Natural killer cell (primary cell): ENCODE measurements around the gene ST6GALNAC4. TPM values are rescaled to one million over a fixed set of nuclear protein-coding genes. Genes with fewer than 3 reads are reported as not detected.

Experiments
- ATAC-seq, 3 donors: fragments of 150-1000 bp in 2 of 3; fragments of 200-7000 bp in 1 of 3; cut with Tn5 transposase; 1 replicate in 1 of 3; 2 replicates in 2 of 3; pipeline ENCODE4 v1.10.0; 2021; ENCODE audit warnings: mild to moderate bottlenecking in 2 of 3, moderate library complexity in 2 of 3
- DNase-seq, 2 donors: peaks; one replicate each; pipeline versions ENCODE4 v3.0.0 to v3.0.0-alpha.2; 2013 to 2021; ENCODE audit warnings: mixed read lengths in 1 of 2
- H3K27ac ChIP-seq: one replicate; pipeline ENCODE4 v1.5.1; 2013; ENCODE audit warnings: mild to moderate bottlenecking, low read length
- H3K27me3 ChIP-seq: one replicate; pipeline ENCODE4 v1.6.1; 2013; ENCODE audit warnings: low read length; ENCODE audit not compliant: control insufficient read depth, insufficient read depth
- H3K36me3 ChIP-seq: one replicate; pipeline ENCODE4 v1.6.1; 2013; ENCODE audit warnings: low read length; ENCODE audit not compliant: control insufficient read depth, insufficient read depth
- H3K4me1 ChIP-seq: one replicate; pipeline ENCODE4 v1.6.1; 2013; ENCODE audit warnings: low read length; ENCODE audit not compliant: control insufficient read depth, insufficient read depth
- H3K4me3 ChIP-seq: one replicate; pipeline ENCODE4 v1.5.1; 2013; ENCODE audit warnings: low read length
- H3K9me3 ChIP-seq: one replicate; pipeline ENCODE4 v1.6.1; 2013; ENCODE audit warnings: low read length; ENCODE audit not compliant: control insufficient read depth, insufficient read depth
- H3K27ac Mint-ChIP-seq, 2 donors: one replicate each; pipeline ENCODE4 v1.8.0; 2022; ENCODE audit warnings: mild to moderate bottlenecking in 2 of 2, mixed read lengths in 2 of 2, moderate library complexity in 1 of 2
- H3K27me3 Mint-ChIP-seq, 2 donors: one replicate each; pipeline ENCODE4 v1.8.0; 2022; ENCODE audit warnings: low read depth in 2 of 2, mixed read lengths in 2 of 2
- H3K36me3 Mint-ChIP-seq: one replicate; pipeline ENCODE4 v1.8.0; 2022; ENCODE audit warnings: mixed read lengths
- H3K4me1 Mint-ChIP-seq, 2 donors: one replicate each; pipeline ENCODE4 v1.8.0; 2022; ENCODE audit warnings: mixed read lengths in 2 of 2
- H3K4me3 Mint-ChIP-seq: one replicate; pipeline ENCODE4 v1.8.0; 2022; ENCODE audit warnings: mild to moderate bottlenecking, moderate library complexity, mixed read lengths
- H3K9me3 Mint-ChIP-seq, 2 donors: one replicate each; pipeline ENCODE4 v1.8.0; 2022; ENCODE audit warnings: mixed read lengths in 2 of 2
- WGBS: methylation state at CpG from one replicate; pipeline ENCODE4 v1.1.7; 2013; ENCODE audit warnings: missing lambda C conversion rate; ENCODE audit not compliant: insufficient coverage; 5-methylcytosine and 5-hydroxymethylcytosine counted together
- intact Hi-C: fragments of 100-400 bp; cut with micrococcal nuclease; formaldehyde crosslinking; loops from one replicate; pipeline ENCODE4 v1.14.2; 2022
- total RNA-seq, 4 donors: library from RNA; stranded (reverse); fragments of 120-200 nt in 1 of 4; gene quantifications; one replicate each; pipeline versions ENCODE4 v1.2.3 to v1.2.4, GENCODE V29; 2013 to 2022
- TF ChIP-seq, protein P1 (sequence below): fragments of 200-600 bp; IDR thresholded peaks from one replicate; pipeline ENCODE4 v1.8.0; 2022; ENCODE audit warnings: antibody characterized with exemption

Gene ST6GALNAC4
- total RNA-seq, 3 donors from 2014 or later (not counting 1 experiment from before 2014, with no cell fraction given), result 18.8 to 33.0 (median 20.4) TPM

DNA sequence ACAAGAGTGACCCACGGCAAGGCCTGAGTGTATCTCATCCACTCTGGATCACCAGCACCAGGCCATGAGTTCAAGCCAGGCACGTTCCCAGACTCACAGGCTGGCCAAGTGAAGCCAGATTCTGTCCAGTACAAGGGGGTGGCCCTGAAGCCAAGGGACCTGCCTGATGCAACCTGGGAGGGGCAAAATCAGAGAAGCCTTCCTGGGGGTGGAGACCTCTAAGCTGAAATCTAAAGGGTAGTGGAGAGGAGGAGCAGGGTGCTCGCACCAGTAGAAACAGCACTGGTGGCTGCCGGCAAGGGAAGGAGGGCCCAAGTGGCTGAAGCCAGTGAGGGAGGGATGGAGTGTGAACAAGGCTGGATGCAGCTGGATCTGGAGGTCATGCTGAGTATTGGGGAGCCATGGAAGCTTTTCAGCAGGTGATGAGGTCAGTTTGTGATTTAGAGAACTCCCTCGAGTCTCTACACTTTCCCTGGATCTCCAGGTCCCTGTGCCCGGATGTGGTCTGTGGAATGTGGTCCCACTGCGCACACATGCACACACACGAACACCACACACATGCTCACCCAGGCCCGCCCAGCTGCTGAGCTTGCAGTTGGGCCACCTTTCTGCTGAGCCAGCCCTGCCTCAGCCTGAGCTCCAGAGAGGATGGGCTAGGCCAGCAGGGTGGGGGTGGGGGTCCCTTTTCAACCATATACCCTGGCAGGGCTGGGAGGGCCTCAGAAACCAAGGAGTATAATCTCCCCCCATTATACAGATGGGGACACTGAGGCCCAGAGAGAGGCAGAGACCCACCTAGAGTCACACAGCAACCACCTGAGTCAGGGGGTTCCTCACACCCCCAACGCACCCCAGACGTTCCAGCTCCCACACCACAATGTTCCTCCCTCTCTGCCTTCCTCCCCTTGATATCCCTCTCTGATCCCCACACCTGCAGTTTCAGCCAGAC, 12.1 kb upstream of the ST6GALNAC4 start:
- H3K4me3 Mint-ChIP-seq, result peak overlapping the region; percentile 56
- no peaks in the 10 kb centered on the region for H3K36me3 ChIP-seq
- DNase-seq (no peak), ATAC-seq (no peak)
- TF ChIP-seq, protein P1, sequence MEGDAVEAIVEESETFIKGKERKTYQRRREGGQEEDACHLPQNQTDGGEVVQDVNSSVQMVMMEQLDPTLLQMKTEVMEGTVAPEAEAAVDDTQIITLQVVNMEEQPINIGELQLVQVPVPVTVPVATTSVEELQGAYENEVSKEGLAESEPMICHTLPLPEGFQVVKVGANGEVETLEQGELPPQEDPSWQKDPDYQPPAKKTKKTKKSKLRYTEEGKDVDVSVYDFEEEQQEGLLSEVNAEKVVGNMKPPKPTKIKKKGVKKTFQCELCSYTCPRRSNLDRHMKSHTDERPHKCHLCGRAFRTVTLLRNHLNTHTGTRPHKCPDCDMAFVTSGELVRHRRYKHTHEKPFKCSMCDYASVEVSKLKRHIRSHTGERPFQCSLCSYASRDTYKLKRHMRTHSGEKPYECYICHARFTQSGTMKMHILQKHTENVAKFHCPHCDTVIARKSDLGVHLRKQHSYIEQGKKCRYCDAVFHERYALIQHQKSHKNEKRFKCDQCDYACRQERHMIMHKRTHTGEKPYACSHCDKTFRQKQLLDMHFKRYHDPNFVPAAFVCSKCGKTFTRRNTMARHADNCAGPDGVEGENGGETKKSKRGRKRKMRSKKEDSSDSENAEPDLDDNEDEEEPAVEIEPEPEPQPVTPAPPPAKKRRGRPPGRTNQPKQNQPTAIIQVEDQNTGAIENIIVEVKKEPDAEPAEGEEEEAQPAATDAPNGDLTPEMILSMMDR, result no peak
- no peaks in the 10 kb centered on the region for H3K9me3 ChIP-seq
- H3K36me3 Mint-ChIP-seq, result no peaks in the 10 kb centered on the region
- no peak overlapping the region for H3K4me3 ChIP-seq
- peaks cover 18% of the 10 kb centered on the region for H3K27me3 ChIP-seq
- H3K27me3 Mint-ChIP-seq, result peaks cover 16% of the 10 kb centered on the region in 2 donors
- H3K9me3 Mint-ChIP-seq, result no peaks in the 10 kb centered on the region
- H3K4me1 ChIP-seq, result peaks cover 42% of the 10 kb centered on the region
- no peak overlapping the region for H3K27ac Mint-ChIP-seq
- 76% methylated on average over 7 of the region's 11 CpGs for WGBS
- H3K4me1 Mint-ChIP-seq, result peaks cover 11 to 31% of the 10 kb centered on the region in 2 donors
- intact Hi-C loops, result no loop called here
- no peak overlapping the region for H3K27ac ChIP-seq

DNA sequence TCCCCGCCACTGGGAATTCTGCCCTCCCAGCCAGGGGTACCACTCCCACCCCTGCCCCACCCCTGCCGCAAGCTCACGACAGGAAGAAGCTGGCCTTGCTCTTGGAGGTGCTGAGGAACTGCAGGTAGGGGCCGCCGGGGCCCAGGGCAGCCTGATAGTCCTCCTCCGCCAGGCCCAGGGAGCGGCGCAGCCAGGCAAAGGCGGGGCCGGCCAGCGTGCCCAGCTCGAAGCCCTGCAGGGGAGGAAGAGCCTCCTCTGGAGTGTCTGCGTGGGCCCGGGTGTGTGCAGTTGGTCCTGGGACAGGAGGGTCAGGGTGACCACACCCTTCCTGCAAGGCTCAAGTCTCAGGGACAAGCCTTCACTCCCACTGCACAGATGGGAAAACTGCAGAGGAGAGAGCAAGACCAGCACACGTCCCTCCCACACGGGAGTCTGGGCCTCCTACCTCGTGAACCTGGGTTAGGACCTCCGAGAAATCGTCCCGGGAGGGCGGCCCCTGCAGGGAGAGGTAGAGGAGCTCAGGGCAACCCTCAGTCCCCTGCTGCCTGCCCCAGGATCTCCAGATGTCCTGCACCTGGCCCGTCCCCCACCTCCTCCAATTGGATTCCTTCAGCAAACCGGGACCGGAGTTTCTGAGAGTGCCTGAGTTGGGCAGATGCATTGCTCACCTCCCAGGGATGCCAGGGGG, 11.3 kb upstream of the ST6GALNAC4 start:
- H3K27ac Mint-ChIP-seq, result no peak overlapping the region

DNA sequence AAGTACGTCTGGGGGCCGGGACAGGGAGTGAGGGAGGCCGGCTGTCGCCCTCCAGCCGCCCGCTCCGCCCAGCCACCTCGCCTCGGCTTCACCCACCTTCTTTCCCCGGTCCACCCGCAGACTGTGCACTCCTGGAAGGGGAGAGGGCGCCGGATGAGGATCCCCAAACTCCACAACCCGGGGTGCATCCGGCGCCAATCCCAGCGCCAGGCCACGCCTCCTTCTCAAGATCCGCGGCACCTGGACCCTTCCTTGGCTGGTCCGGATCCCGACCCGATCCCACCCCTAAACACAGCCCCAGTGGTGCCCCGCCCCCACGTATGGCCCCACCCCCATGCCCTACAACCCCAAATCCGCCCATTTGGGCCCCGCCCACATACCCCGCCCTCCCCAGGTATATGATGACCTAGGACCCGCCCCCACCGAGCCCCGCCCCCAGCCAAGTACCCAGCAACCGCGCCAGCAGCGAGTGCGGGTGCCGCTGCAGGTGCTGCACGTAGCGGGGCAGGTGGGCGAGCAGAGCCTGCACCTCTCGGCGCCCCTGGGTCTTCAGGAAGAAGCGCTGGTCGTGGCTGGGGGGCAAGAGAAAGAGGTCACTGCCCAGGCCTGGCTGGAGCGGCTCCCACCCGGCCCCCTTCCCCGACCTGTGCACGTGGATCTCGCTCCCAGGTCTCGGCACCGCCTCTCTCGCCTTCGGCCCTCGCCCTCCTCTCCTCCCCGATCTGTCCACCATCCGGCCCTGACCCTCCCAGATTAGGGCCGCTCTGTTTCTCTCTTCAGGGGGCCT, 10.6 kb upstream of the ST6GALNAC4 start:
- no peaks in the 10 kb centered on the region for H3K9me3 Mint-ChIP-seq
- DNase-seq (peak in 1 of 2 donors; percentile 84), ATAC-seq (peak; percentile 30 to 57 (median 42))
- peaks cover 18% of the 10 kb centered on the region for H3K27me3 ChIP-seq
- peaks cover 11 to 31% of the 10 kb centered on the region in 2 donors for H3K4me1 Mint-ChIP-seq
- H3K36me3 Mint-ChIP-seq, result no peaks in the 10 kb centered on the region
- no peak overlapping the region for H3K27ac ChIP-seq
- no peaks in the 10 kb centered on the region for H3K9me3 ChIP-seq
- H3K27ac Mint-ChIP-seq, result no peak overlapping the region
- peaks cover 16 to 19% of the 10 kb centered on the region in 2 donors for H3K27me3 Mint-ChIP-seq
- peak overlapping the region; percentile 15 for H3K4me3 ChIP-seq
- no peaks in the 10 kb centered on the region for H3K36me3 ChIP-seq
- peak overlapping the region; percentile 53 for H3K4me3 Mint-ChIP-seq
- TF ChIP-seq, protein P1, result no peak
- intact Hi-C loops, result no loop called here
- WGBS, result 3% methylated on average over 51 of the region's 56 CpGs
- peaks cover 42% of the 10 kb centered on the region for H3K4me1 ChIP-seq

More for the DNA sequence above, 11.3 kb upstream of the ST6GALNAC4 start:
- Histone ChIP-seq H3K27ac (no peak overlapping the region), H3K27me3 (peaks cover 18% of the 10 kb centered on the region), H3K36me3 (no peaks in the 10 kb centered on the region), H3K9me3 (no peaks in the 10 kb centered on the region), H3K4me3 (no peak overlapping the region), H3K4me1 (peaks cover 42% of the 10 kb centered on the region)
- DNase-seq (peak in 1 of 2 donors; percentile 42), ATAC-seq (no peak)
- Mint-ChIP-seq H3K27me3 (peaks cover 16 to 19% of the 10 kb centered on the region in 2 donors), H3K4me3 (no peak overlapping the region), H3K36me3 (no peaks in the 10 kb centered on the region), H3K9me3 (no peaks in the 10 kb centered on the region), H3K4me1 (peaks cover 11 to 31% of the 10 kb centered on the region in 2 donors)
- TF ChIP-seq, protein P1, result no peak
- 34% methylated on average over 24 of the region's 24 CpGs for WGBS
- intact Hi-C loops, result no loop called here
